ENCODE data around the gene ABCB6.

The ABCB6 gene

GRCh38 chr2:219230059-219230540, 11.3 kb upstream of the ABCB6 start:
- peak overlapping the region; percentile 95 for H3K27ac ChIP-seq
- ChIA-PET POLR2A (ENCODE audit: low non-redundant PET) (interaction anchor here (1.6 kb wide), 1 partner anchor 19 kb away, joined by 7 read pairs; no protein-coding TSS in a partner anchor), CTCF (interaction anchor here (0.6 to 1.5 kb wide), 8 partner anchors 12 to 200 kb away, joined by 3 to 5 read pairs (median 3); no protein-coding TSS in a partner anchor)
- TF ChIP-seq CTCF (conservative IDR thresholded peaks at IDR 0.05; ENCODE audit: low read depth), result no peak
- DNase-seq (ENCODE audit: low spot score), result peak; percentile 51

- TF ChIP-seq CTCF (conservative IDR thresholded peaks at IDR 0.05; ENCODE audit: low read depth), result no peak
- DNase-seq (ENCODE audit: low spot score), result peak; percentile 98
- peak within 1 kb of the TSS; percentile 95 for H3K27ac ChIP-seq
- POLR2A ChIA-PET (ENCODE audit: low non-redundant PET), result interaction anchor here (1.1 to 1.6 kb wide), 2 partner anchors 20 to 21 kb away, joined by 3 to 7 read pairs; no protein-coding TSS in a partner anchor
- CTCF ChIA-PET, result interaction anchor here (0.6 to 1.5 kb wide), 8 partner anchors 11 to 120 kb away, joined by 3 to 7 read pairs (median 3); no protein-coding TSS in a partner anchor
Measured at GRCh38 chr2:219229305-219230058, 10.7 kb upstream of the ABCB6 start, which contains the start of the genes ANKZF1 and ATG9A. ANKZF1 (plus strand) TSS chr2:219229806; CDS start chr2:219230258, 452 bp downstream. ATG9A (minus strand) TSS chr2:219229636; CDS start chr2:219228024, 1,612 bp downstream.

- TF ChIP-seq CTCF (conservative IDR thresholded peaks at IDR 0.05; ENCODE audit: low read depth), result no peak
- ChIA-PET POLR2A (ENCODE audit: low non-redundant PET) (interaction anchor here (1.1 to 1.6 kb wide), 2 partner anchors 20 to 21 kb away, joined by 3 to 7 read pairs; no protein-coding TSS in a partner anchor), CTCF (interaction anchor here (1.2 kb wide), 1 partner anchor 66 kb away, joined by 7 read pairs; no protein-coding TSS in a partner anchor)
- DNase-seq (ENCODE audit: low spot score), result no peak
- H3K27ac ChIP-seq, result peak overlapping the region; percentile 95
Measured at GRCh38 chr2:219228911-219229304, 10.2 kb upstream of the ABCB6 start.

- TF ChIP-seq CTCF (conservative IDR thresholded peaks at IDR 0.05; ENCODE audit: low read depth), result no peak
- peak overlapping the region; percentile 95 for H3K27ac ChIP-seq
- POLR2A ChIA-PET (ENCODE audit: low non-redundant PET), result interaction anchor here (1.1 to 1.6 kb wide), 2 partner anchors 20 to 21 kb away, joined by 3 to 7 read pairs; no protein-coding TSS in a partner anchor
- CTCF ChIA-PET, result interaction anchor here (0.7 to 1.2 kb wide), 4 partner anchors 22 to 154 kb away, joined by 3 to 7 read pairs (median 5); partner anchors contain the start of gene ZFAND2B
- DNase-seq (ENCODE audit: low spot score), result no peak
Measured at GRCh38 chr2:219228041-219228910, 9.5 kb upstream of the ABCB6 start.

GRCh38 chr2:219225350-219225749, 6.6 kb upstream of the ABCB6 start:
- peak overlapping the region; percentile 5 for H3K27ac ChIP-seq
- no peak for DNase-seq (ENCODE audit: low spot score)
- ChIA-PET POLR2A (ENCODE audit: low non-redundant PET) (interaction anchor here (0.6 kb wide), 1 partner anchor 28 kb away, joined by 5 read pairs; no protein-coding TSS in a partner anchor), CTCF (no interaction called here)
- TF ChIP-seq CTCF (conservative IDR thresholded peaks at IDR 0.05; ENCODE audit: low read depth), result no peak
